ENCODE results near the gene TNFAIP8L2.

DNA sequence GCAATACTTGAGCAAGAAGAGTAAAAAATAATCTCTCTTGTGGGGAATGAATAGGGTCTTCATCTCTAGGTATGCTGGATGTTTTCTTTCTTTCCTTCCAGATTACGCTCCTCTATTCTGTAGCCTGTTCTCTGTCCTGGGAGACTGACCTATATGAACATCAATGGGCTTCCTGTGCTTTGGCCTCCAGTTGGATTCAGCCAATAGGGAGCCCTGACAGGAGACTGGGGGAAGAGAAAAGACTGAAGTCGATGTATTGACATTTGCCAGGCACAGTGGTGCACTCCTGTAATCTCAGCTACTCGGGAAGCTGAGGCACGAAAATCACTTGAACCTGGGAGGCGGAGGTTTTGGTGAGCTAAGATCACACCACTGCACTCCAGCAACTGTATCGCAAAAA, 27.6 kb upstream of the TNFAIP8L2 start:
- no peak for TF ChIP-seq POLR2AphosphoS5 (IDR thresholded peaks at IDR 0.05; ENCODE audit: low read depth, low read length)
- no peak for TF ChIP-seq CTCF (IDR thresholded peaks at IDR 0.05)
- no peak for TF ChIP-seq SIN3A (IDR thresholded peaks at IDR 0.05; ENCODE audit: borderline replicate concordance, insufficient read depth, low read depth, low read length)
